ENCODE results near the gene ADAM21.
"Not testable (repeated sequence)": the region's sequence is repeated elsewhere in the genome, so short reads cannot be mapped to it uniquely, and the experiment has no call there.

Gene ADAM21

GRCh38 chr14:70477356-70478105 lies 25.6 kb downstream of the ADAM21 start:
- DNase-seq (ENCODE audit: low spot score): not testable (repeated sequence)

- DNase-seq (ENCODE audit: low spot score): no peak
Observed at GRCh38 chr14:70489579-70490200, 37.7 kb downstream of the ADAM21 start.

- DNase-seq (ENCODE audit: low spot score): no peak
Observed at GRCh38 chr14:70498191-70498590, 46.2 kb downstream of the ADAM21 start.
